Gastrocnemius medialis (tissue), 4 donors: ENCODE data around the gene AFG3L2. TPM values are rescaled to one million over a fixed set of nuclear protein-coding genes. Genes with fewer than 3 reads are reported as not detected.

Experiments
- ATAC-seq, 2 donors: fragments of 150-250 bp; one replicate each; pipeline ENCODE4 v1.9.1; 2016
- DNase-seq, 2 donors: peaks; one replicate each; pipeline ENCODE4 v3.0.0-alpha.2; 2019
- H3K27ac ChIP-seq, 4 donors: fragments of 200-600 bp; sonication (generic); 1 replicate in 1 of 4; 2 replicates in 3 of 4; pipeline ENCODE4 v1.5.1; 2016 to 2018; ENCODE audit warnings: mild to moderate bottlenecking in 2 of 4, moderate library complexity in 1 of 4
- H3K27me3 ChIP-seq, 3 donors: fragments of 200-600 bp; sonication (generic) in 2 of 3; 1 replicate in 1 of 3; 2 replicates in 2 of 3; pipeline versions ENCODE4 v1.5.1 to v1.6.0; 2016 to 2019; ENCODE audit warnings: mild to moderate bottlenecking in 1 of 3, moderate library complexity in 1 of 3
- H3K36me3 ChIP-seq, 2 donors: fragments of 200-600 bp; sonication (generic) in 1 of 2; one replicate each; pipeline ENCODE4 v1.5.1; 2017 to 2018
- H3K4me1 ChIP-seq, 2 donors: fragments of 200-600 bp; sonication (generic) in 1 of 2; one replicate each; pipeline ENCODE4 v1.5.1; 2016 to 2017; ENCODE audit warnings: mild to moderate bottlenecking in 2 of 2
- H3K4me3 ChIP-seq, 4 donors: fragments of 200-600 bp; sonication (generic) in 3 of 4; 1 replicate in 1 of 4; 2 replicates in 3 of 4; pipeline ENCODE4 v1.5.1; 2016 to 2019; ENCODE audit warnings: mild to moderate bottlenecking in 2 of 4
- H3K9me3 ChIP-seq, 3 donors: fragments of 200-600 bp; sonication (generic) in 2 of 3; 1 replicate in 1 of 3; 2 replicates in 2 of 3; pipeline ENCODE4 v1.5.1; 2016 to 2019
- POLR2A ChIP-seq, 2 donors: fragments of 450-650 bp; IDR thresholded peaks; one replicate each; pipeline ENCODE4 v1.6.1; 2017; ENCODE audit warnings: antibody characterized with exemption in 2 of 2, mild to moderate bottlenecking in 2 of 2, moderate library complexity in 2 of 2
- in situ Hi-C, 4 donors: fragments of 200-750 bp; cut with MboI; loops; one replicate each; pipeline versions ENCODE4 v1.15.0 to v1.8.0; 2017; ENCODE audit warnings: low sequenced_read_pairs in 4 of 4
- intact Hi-C: fragments of 100-400 bp; cut with DNase I; formaldehyde crosslinking; loops from one replicate; pipeline ENCODE4 v1.15.1; 2023; ENCODE audit warnings: low total_unique reads
- total RNA-seq, 4 donors: library from RNA; depleted of rRNA; stranded (reverse); fragments of >200 nt; gene quantifications; one replicate each; pipeline versions ENCODE4 v1.1.0 to v1.2.3, GENCODE V29; 2016
- TF ChIP-seq, protein P1 (sequence below), 5 experiments: fragments of 450-650 bp in 3 of 5; fragments of 200-600 bp in 2 of 5; sonication (generic) in 2 of 5; IDR thresholded peaks in 4 of 5; conservative IDR thresholded peaks in 1 of 5; 1 replicate in 4 of 5; 2 replicates in 1 of 5; pipeline ENCODE4 v1.5.1; 2016 to 2019; ENCODE audit warnings: antibody characterized with exemption in 5 of 5, mild to moderate bottlenecking in 3 of 5, moderate library complexity in 3 of 5

AFG3L2 gene
- total RNA-seq, 4 donors from 2014 or later: 102 to 166 (median 124) TPM

DNA sequence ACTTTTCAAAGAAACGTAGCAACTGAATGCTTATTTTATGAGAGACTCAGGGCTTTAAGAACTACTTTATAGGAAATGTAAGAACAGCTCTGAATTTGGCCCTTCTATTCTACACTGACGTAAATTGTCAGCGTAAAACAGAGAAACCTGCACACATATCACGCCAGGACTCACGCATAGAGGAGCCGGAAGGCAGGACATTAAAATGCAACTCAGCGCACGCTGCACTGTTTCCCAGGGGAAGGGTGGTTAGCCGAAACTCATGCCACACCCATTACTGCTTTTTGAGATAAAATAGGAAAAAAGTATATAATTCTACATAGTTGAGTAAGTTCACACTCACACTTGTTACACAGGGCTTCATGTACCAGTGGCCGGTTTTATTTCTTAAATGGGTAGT lies 61.5 kb downstream of the AFG3L2 start:
- Histone ChIP-seq H3K27ac (peak overlapping the region in 2 of 4 donors; percentile 4 to 18), H3K4me3 (no peak overlapping the region), H3K36me3 (peaks cover 0 to 14% of the 10 kb centered on the region in 2 donors), H3K4me1 (peaks cover 13 to 20% of the 10 kb centered on the region in 2 donors), H3K9me3 (peaks cover 0 to 6% (median 0%) of the 10 kb centered on the region in 3 donors), H3K27me3 (no peaks in the 10 kb centered on the region)
- TF ChIP-seq, protein P1, sequence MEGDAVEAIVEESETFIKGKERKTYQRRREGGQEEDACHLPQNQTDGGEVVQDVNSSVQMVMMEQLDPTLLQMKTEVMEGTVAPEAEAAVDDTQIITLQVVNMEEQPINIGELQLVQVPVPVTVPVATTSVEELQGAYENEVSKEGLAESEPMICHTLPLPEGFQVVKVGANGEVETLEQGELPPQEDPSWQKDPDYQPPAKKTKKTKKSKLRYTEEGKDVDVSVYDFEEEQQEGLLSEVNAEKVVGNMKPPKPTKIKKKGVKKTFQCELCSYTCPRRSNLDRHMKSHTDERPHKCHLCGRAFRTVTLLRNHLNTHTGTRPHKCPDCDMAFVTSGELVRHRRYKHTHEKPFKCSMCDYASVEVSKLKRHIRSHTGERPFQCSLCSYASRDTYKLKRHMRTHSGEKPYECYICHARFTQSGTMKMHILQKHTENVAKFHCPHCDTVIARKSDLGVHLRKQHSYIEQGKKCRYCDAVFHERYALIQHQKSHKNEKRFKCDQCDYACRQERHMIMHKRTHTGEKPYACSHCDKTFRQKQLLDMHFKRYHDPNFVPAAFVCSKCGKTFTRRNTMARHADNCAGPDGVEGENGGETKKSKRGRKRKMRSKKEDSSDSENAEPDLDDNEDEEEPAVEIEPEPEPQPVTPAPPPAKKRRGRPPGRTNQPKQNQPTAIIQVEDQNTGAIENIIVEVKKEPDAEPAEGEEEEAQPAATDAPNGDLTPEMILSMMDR (IDR thresholded peaks at IDR 0.05 in 4 of 5, conservative IDR thresholded peaks at IDR 0.05 in 1 of 5): no peak
- TF ChIP-seq POLR2A (IDR thresholded peaks at IDR 0.05): no peak
- intact Hi-C loops (no loop called here), in situ Hi-C loops (no loop called here)
- no peak for DNase-seq
- ATAC-seq: no peak

DNA sequence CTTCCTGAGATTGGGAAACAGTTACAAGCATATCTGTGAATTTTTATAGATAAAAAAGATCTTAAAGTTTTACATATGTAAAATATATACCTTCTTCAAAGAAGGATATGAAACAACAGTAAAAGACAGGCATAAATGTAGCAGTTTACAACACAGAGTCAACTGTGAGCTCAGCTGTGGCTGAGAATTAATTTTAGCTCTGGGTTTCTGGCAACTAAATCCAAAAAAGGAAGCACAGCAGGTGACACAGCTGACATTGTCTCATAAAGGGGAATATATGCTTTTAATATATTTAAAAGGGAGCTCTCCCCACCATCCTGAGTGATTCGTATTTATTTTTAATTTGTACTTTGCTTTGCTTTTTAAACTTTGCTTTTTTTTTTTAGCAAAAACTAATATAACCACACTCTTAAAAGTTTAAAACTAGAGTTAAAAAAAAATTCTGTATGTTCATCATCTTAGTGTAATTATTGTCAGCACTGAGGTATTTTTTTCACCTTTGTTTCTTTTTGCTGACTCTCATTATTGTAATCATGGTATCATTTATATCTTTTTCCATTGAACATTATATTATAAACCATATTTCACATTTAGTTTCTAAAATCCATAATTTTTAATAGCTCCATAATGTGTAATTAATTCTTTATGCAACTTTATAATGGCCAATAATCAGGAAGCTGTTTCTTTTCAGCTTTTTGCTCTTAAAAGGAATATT lies 62.3 kb downstream of the AFG3L2 start:
- no peak for DNase-seq
- TF ChIP-seq POLR2A (IDR thresholded peaks at IDR 0.05): no peak
- TF ChIP-seq, protein P1 (IDR thresholded peaks at IDR 0.05 in 4 of 5, conservative IDR thresholded peaks at IDR 0.05 in 1 of 5): no peak
- peaks cover 0 to 6% (median 0%) of the 10 kb centered on the region in 3 donors for H3K9me3 ChIP-seq
- H3K27me3 ChIP-seq: no peaks in the 10 kb centered on the region
- H3K4me1 ChIP-seq: peaks cover 13 to 23% of the 10 kb centered on the region in 2 donors
- intact Hi-C loops (no loop called here), in situ Hi-C loops (no loop called here)
- H3K36me3 ChIP-seq: peaks cover 0 to 14% of the 10 kb centered on the region in 2 donors
- H3K27ac ChIP-seq: peak overlapping the region in 1 of 4 donors; percentile 18
- no peak for ATAC-seq
- H3K4me3 ChIP-seq: no peak overlapping the region

DNA sequence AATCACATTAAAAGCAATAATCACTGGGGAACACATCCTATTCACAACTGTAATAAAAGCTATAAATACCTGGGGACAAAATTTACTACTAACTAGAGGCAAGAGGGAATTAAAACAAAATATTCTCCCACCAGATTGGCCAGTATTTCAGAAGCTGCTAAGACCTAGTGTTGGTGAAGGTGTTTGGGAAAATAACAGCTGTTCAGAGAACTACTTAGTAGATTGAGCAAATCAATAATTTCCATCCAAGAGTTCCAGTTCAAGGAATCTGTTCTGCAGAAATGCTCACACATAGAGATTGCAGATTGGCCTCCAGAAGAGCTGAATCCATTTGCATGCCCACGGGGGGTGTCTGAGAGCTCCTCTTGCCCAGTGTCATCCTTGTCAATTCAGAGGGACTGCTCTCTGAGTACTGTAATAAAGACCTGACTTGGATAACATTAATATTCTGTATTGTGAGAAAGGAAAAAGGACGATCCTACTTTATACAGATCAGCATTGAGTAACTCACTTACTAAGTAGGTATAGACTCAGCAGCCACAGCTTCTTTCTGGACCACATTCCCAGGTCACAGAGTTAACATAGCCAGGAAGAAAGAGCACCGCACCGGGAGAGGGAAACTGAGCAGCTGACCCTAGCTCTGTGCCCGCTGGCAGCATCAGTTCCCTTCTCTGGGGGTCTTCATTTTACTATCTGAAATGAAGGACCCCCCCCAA lies 63.3 kb downstream of the AFG3L2 start:
- TF ChIP-seq POLR2A (IDR thresholded peaks at IDR 0.05): no peak
- TF ChIP-seq, protein P1 (IDR thresholded peaks at IDR 0.05 in 4 of 5, conservative IDR thresholded peaks at IDR 0.05 in 1 of 5): no peak
- peaks cover 0 to 14% of the 10 kb centered on the region in 2 donors for H3K36me3 ChIP-seq
- ATAC-seq (no peak), DNase-seq (no peak)
- H3K4me3 ChIP-seq: no peak overlapping the region
- intact Hi-C loops (no loop called here), in situ Hi-C loops (no loop called here)
- peaks cover 19 to 32% of the 10 kb centered on the region in 2 donors for H3K4me1 ChIP-seq
- no peak overlapping the region for H3K27ac ChIP-seq
- H3K27me3 ChIP-seq: peaks cover 6 to 10% (median 10%) of the 10 kb centered on the region in 3 donors
- peaks cover 0 to 6% (median 0%) of the 10 kb centered on the region in 3 donors for H3K9me3 ChIP-seq

DNA sequence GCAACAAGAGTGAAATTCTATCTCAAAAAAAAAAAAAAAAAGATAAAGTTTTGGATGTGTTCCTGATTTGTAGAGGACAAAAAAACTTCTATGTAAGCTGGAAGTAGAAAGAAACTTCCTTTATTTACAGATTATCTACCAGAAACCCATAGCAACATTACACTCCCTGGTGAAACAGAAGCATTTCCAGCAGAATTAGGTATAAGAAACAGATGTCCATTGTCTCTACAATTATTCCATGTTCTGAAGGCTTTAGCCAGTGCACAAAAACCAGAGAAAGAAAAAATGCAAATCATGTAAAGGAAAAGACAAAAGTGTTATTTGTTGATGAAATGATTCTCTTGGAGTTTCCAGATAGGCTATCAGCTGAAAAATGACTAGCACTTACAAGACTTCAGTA lies 64.1 kb downstream of the AFG3L2 start:
- peaks cover 0 to 6% (median 0%) of the 10 kb centered on the region in 3 donors for H3K9me3 ChIP-seq
- TF ChIP-seq POLR2A (IDR thresholded peaks at IDR 0.05): no peak
- TF ChIP-seq, protein P1 (IDR thresholded peaks at IDR 0.05 in 4 of 5, conservative IDR thresholded peaks at IDR 0.05 in 1 of 5): no peak
- ATAC-seq (no peak), DNase-seq (no peak)
- H3K27ac ChIP-seq: no peak overlapping the region
- no peak overlapping the region for H3K4me3 ChIP-seq
- peaks cover 0 to 14% of the 10 kb centered on the region in 2 donors for H3K36me3 ChIP-seq
- peaks cover 10 to 14% (median 11%) of the 10 kb centered on the region in 3 donors for H3K27me3 ChIP-seq
- intact Hi-C loops: no loop called here
- in situ Hi-C loops: no loop called here
- peaks cover 19 to 31% of the 10 kb centered on the region in 2 donors for H3K4me1 ChIP-seq
